ENCODE measurements around the gene KCTD4.

DNA sequence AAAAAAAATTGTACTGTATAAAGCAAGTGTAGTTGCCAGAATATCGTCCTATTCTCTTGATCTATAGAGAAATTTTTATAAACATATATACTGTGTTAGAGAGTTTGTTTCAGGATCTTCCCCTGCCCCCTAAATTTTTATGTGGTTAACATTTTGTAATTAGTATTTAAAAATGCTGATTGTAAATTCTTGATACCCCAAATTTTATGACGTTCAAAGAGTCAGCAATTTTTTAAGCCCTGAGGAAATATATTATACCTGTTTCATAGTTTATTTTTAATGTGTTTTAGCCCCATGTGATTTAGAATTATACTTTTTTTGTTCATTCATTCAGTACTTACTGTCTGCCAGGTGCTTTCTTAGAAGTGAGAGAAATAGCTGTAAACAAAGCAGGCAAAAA, 7.3 kb upstream of the KCTD4 start:
- TF ChIP-seq ZNF274 (IDR thresholded peaks at IDR 0.05; ENCODE audit: low read depth, low read length) (no peak), YY1 (IDR thresholded peaks at IDR 0.05; ENCODE audit: insufficient read depth, insufficient read length) (no peak)
